ENCODE data around the gene GRWD1.

GRCh38 chr19:48483301-48483700 is 37.5 kb downstream of the GRWD1 start:
- TF ChIP-seq CTCF (IDR thresholded peaks at IDR 0.05; ENCODE audit: low read length) (no peak), EZH2 (IDR thresholded peaks at IDR 0.05; ENCODE audit: borderline replicate concordance, low read length) (no peak)
